H1 (cell line): ENCODE data around the gene BBS7. TPM values are rescaled to one million over a fixed set of nuclear protein-coding genes. Genes with fewer than 3 reads are reported as not detected.

Experiments
- CEBPB ChIP-seq: IDR thresholded peaks from 2 replicates; pipeline ENCODE4 v1.6.1; 2012; ENCODE audit warnings: low read depth, low read length
- CHD1 ChIP-seq: IDR thresholded peaks from 2 replicates; pipeline ENCODE4 v1.6.1; 2012; ENCODE audit warnings: low read depth, low read length, improper control_type of control experiment
- HDAC6 ChIP-seq: IDR thresholded peaks from one replicate; pipeline ENCODE4 v1.7.1; 2012; ENCODE audit warnings: low read depth, mild to moderate bottlenecking, inconsistent platforms, low read length, moderate library complexity
- JUND ChIP-seq: IDR thresholded peaks from 2 replicates; pipeline ENCODE4 v1.6.1; 2011; ENCODE audit warnings: mild to moderate bottlenecking, improper control_type of control experiment, low read length
- PHF8 ChIP-seq: fragments of 200-600 bp; sonication (generic); conservative IDR thresholded peaks from 2 replicates; pipeline ENCODE4 v1.7.1; 2012; ENCODE audit warnings: low read depth, mild to moderate bottlenecking, inconsistent platforms, low read length, moderate library complexity
- POU5F1 ChIP-seq: IDR thresholded peaks from 2 replicates; pipeline ENCODE4 v1.6.1; 2011; ENCODE audit warnings: low read depth, mild to moderate bottlenecking, low read length, moderate library complexity
- RFX5 ChIP-seq: IDR thresholded peaks from 2 replicates; pipeline ENCODE4 v1.6.1; 2011; ENCODE audit warnings: low read depth, low read length, improper control_type of control experiment, borderline replicate concordance
- RNF2 ChIP-seq: fragments of 200-900, 300-1000 bp; sonication (generic); IDR thresholded peaks from 2 replicates; pipeline ENCODE4 v1.7.1; 2016; ENCODE audit warnings: borderline replicate concordance, low read depth, mild to moderate bottlenecking, antibody characterized with exemption, low read length; ENCODE audit not compliant: poor library complexity, severe bottlenecking; ENCODE audit errors: missing control alignments
- SAP30 ChIP-seq: fragments of 300-600 bp; sonication (generic); IDR thresholded peaks from 2 replicates; pipeline ENCODE4 v1.7.1; 2012; ENCODE audit warnings: low read length, moderate library complexity, mild to moderate bottlenecking, inconsistent platforms; ENCODE audit not compliant: insufficient read depth, insufficient replicate concordance
- SIRT6 ChIP-seq: IDR thresholded peaks from one replicate; pipeline ENCODE4 v1.7.1; 2012; ENCODE audit warnings: low read length, inconsistent platforms
- SIX5 ChIP-seq: IDR thresholded peaks from 2 replicates; pipeline ENCODE4 v1.6.1; 2011; ENCODE audit warnings: mild to moderate bottlenecking, low read depth, low read length
- SP2 ChIP-seq: IDR thresholded peaks from 2 replicates; pipeline ENCODE4 v1.6.1; 2012; ENCODE audit warnings: mild to moderate bottlenecking, low read length, inconsistent platforms
- SRF ChIP-seq: IDR thresholded peaks from 2 replicates; pipeline ENCODE4 v1.6.1; 2011; ENCODE audit warnings: mild to moderate bottlenecking, low read depth, low read length, moderate library complexity
- SUZ12 ChIP-seq: fragments of 200-600 bp; sonication (generic); IDR thresholded peaks from 2 replicates; pipeline ENCODE4 v1.6.1; 2012; ENCODE audit warnings: mild to moderate bottlenecking, inconsistent platforms, low read length, moderate library complexity, mixed read lengths
- TCF12 ChIP-seq: IDR thresholded peaks from 2 replicates; pipeline ENCODE4 v1.6.1; 2011; ENCODE audit warnings: low read depth, mild to moderate bottlenecking, low read length
- TEAD4 ChIP-seq: IDR thresholded peaks from 2 replicates; pipeline ENCODE4 v1.6.1; 2012; ENCODE audit warnings: low read depth, low read length, inconsistent platforms, mixed read lengths
- ZNF274 ChIP-seq: IDR thresholded peaks from 2 replicates; pipeline ENCODE4 v1.7.0; 2012; ENCODE audit warnings: low read length, borderline replicate concordance; ENCODE audit errors: extremely low read depth
- polyA plus RNA-seq, 7 experiments: library from polyadenylated mRNA; depleted of rRNA in 3 of 7; stranded (reverse) in 5 of 7; unstranded in 2 of 7; fragments of >200 nt in 5 of 7; fragments of 200-250 nt in 2 of 7; gene quantifications; 1 replicate in 5 of 7; 2 replicates in 1 of 7; 4 replicates in 1 of 7; pipeline versions ENCODE4 v1.2.1 to v1.2.3, GENCODE V29; 2011 to 2013; ENCODE audit warnings: missing spikeins in 2 of 7, mixed read lengths in 2 of 7
- total RNA-seq: library from RNA; stranded (reverse); fragmentation: NEBNext Ultra II Directional; extraction: Animal tissue kit (Norgen Biotek cat#: 25700); gene quantifications from 2 replicates; pipeline ENCODE4 v1.2.1, GENCODE V29; 2021
- TF ChIP-seq, protein P1 (sequence below): IDR thresholded peaks from 2 replicates; pipeline ENCODE4 v1.6.1; 2011; ENCODE audit warnings: low read length, improper control_type of control experiment
- TF ChIP-seq, protein P2 (sequence below): IDR thresholded peaks from 2 replicates; pipeline ENCODE4 v1.6.1; 2012; ENCODE audit warnings: low read length, inconsistent platforms

BBS7 gene
- total and polyA plus RNA-seq, 2 of the 8 experiments (the other 6 are each of a cell fraction or from before 2014, with no cell fraction given) = 16.6 to 21.5 TPM

DNA sequence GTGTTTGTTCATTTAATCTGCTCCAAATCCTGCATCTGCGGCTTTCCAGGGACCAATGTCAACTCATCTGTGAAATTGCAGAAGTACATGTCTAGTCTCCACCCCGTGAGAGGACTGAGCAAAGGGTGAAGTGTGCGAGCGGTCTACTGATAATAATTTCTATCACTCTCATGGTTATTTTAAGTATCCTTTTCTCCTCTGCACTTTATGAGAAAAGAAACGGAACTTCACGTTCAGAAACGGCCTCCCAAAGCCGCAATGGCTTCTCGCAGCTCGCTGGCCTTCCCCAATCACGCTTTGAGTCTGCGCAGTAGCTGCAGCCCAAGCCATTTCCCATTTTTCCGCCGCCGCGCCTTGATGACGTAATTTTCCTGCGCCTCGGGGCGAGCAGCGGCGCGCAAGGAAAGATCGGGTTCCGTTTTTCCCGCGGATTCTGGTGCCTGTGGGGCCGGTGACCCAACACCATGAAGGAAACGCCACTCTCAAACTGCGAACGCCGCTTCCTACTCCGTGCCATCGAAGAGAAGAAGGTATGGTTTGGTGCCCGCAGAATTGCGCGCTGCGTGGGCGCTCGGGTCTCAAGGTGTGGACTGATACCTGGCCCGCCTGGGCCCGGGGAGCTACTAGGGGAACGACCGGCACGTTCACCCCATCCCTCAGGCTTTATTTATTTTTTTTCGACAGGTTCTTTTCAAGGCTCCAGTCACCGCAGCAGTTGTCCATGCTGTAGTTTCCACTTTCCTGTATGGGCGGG, 69.1 kb downstream of the BBS7 start, which contains the start of gene EXOSC9 (continued):
- TF ChIP-seq, protein P1, sequence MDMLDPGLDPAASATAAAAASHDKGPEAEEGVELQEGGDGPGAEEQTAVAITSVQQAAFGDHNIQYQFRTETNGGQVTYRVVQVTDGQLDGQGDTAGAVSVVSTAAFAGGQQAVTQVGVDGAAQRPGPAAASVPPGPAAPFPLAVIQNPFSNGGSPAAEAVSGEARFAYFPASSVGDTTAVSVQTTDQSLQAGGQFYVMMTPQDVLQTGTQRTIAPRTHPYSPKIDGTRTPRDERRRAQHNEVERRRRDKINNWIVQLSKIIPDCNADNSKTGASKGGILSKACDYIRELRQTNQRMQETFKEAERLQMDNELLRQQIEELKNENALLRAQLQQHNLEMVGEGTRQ = no peak
- TF ChIP-seq TEAD4 (no peak), JUND (peak; percentile 82), POU5F1 (no peak), TCF12 (no peak), SUZ12 (no peak), SRF (peak; percentile 85), SIX5 (no peak), RFX5 (no peak), CHD1 (0 out of 2 replicates have a peak, but pooled peaks have one; percentile 32), CEBPB (peak; percentile 73), SIRT6 (no peak), PHF8 (peak; percentile 88), HDAC6 (no peak), RNF2 (no peak), ZNF274 (no peak), SP2 (no peak), SAP30 (no peak)
- TF ChIP-seq, protein P2, sequence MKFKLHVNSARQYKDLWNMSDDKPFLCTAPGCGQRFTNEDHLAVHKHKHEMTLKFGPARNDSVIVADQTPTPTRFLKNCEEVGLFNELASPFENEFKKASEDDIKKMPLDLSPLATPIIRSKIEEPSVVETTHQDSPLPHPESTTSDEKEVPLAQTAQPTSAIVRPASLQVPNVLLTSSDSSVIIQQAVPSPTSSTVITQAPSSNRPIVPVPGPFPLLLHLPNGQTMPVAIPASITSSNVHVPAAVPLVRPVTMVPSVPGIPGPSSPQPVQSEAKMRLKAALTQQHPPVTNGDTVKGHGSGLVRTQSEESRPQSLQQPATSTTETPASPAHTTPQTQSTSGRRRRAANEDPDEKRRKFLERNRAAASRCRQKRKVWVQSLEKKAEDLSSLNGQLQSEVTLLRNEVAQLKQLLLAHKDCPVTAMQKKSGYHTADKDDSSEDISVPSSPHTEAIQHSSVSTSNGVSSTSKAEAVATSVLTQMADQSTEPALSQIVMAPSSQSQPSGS = peak; percentile 75; the same call in 1 of the 2 replicates
